Ishikawa (cell line): ENCODE results near the gene COTL1.

ENCODE experiments used
- CEBPB ChIP-seq: IDR thresholded peaks from 2 replicates; pipeline ENCODE4 v1.6.1; 2012
- CREB1 ChIP-seq: IDR thresholded peaks from 2 replicates; pipeline ENCODE4 v1.6.1; 2012; ENCODE audit warnings: low read depth
- EGR1 ChIP-seq: IDR thresholded peaks from 2 replicates; pipeline ENCODE4 v1.6.1; 2012
- EP300 ChIP-seq: IDR thresholded peaks from 2 replicates; pipeline ENCODE4 v1.6.1; 2012; ENCODE audit warnings: borderline replicate concordance
- FOXM1 ChIP-seq: IDR thresholded peaks from 2 replicates; pipeline ENCODE4 v1.6.1; 2012; ENCODE audit warnings: low read depth, borderline replicate concordance
- MAX ChIP-seq: IDR thresholded peaks from 2 replicates; pipeline ENCODE4 v1.6.1; 2012
- NFIC ChIP-seq: IDR thresholded peaks from 2 replicates; pipeline ENCODE4 v1.6.1; 2012
- RAD21 ChIP-seq: IDR thresholded peaks from 2 replicates; pipeline ENCODE4 v1.6.1; 2012; ENCODE audit warnings: low read depth
- REST ChIP-seq: IDR thresholded peaks from 2 replicates; pipeline ENCODE4 v1.6.1; 2012; ENCODE audit warnings: low read depth, mild to moderate bottlenecking
- TAF1 ChIP-seq: IDR thresholded peaks from 2 replicates; pipeline ENCODE4 v1.6.1; 2012; ENCODE audit warnings: low read depth, mild to moderate bottlenecking
- TCF12 ChIP-seq: IDR thresholded peaks from 2 replicates; pipeline ENCODE4 v1.6.1; 2012; ENCODE audit warnings: low read depth
- TEAD4 ChIP-seq: IDR thresholded peaks from 2 replicates; pipeline ENCODE4 v1.6.1; 2012
- USF1 ChIP-seq: IDR thresholded peaks from 2 replicates; pipeline ENCODE4 v1.6.1; 2012
- YY1 ChIP-seq: IDR thresholded peaks from 2 replicates; pipeline ENCODE4 v1.6.1; 2012; ENCODE audit warnings: low read depth
- ZBTB7A ChIP-seq: IDR thresholded peaks from 2 replicates; pipeline ENCODE4 v1.6.1; 2012; ENCODE audit warnings: low read depth

Gene COTL1

GRCh38 chr16:84599521-84600202, 18.2 kb downstream of the COTL1 start:
- TF ChIP-seq EGR1 (0 out of 2 replicates have a peak, but pooled peaks have one; percentile 6), TAF1 (no peak)

GRCh38 chr16:84598360-84598759, 19.5 kb downstream of the COTL1 start:
- TF ChIP-seq REST, result no peak
- no peak for TF ChIP-seq TAF1
- no peak for TF ChIP-seq EGR1
- no peak for TF ChIP-seq EP300
- TF ChIP-seq CEBPB, result no peak
- TF ChIP-seq YY1, result no peak
- no peak for TF ChIP-seq USF1
- TF ChIP-seq RAD21, result no peak
- no peak for TF ChIP-seq FOXM1
- TF ChIP-seq NFIC, result no peak
- no peak for TF ChIP-seq MAX
- TF ChIP-seq CREB1, result no peak
- TF ChIP-seq ZBTB7A, result no peak
- no peak for TF ChIP-seq TCF12
- TF ChIP-seq TEAD4, result no peak

- TF ChIP-seq TCF12 (no peak), YY1 (no peak), FOXM1 (no peak), TAF1 (no peak), EP300 (no peak), USF1 (no peak), REST (no peak), RAD21 (no peak), MAX (no peak), EGR1 (no peak), ZBTB7A (no peak), NFIC (no peak), CEBPB (no peak), TEAD4 (no peak), CREB1 (no peak)
These were observed 19.9 kb downstream of the COTL1 start for GRCh38 chr16:84597931-84598351.

- TF ChIP-seq REST (no peak), NFIC (no peak), CREB1 (no peak), CEBPB (no peak), TCF12 (no peak)
These were observed 20.4 kb downstream of the COTL1 start for GRCh38 chr16:84597528-84597896.
